HG03354 (cell line): Measurements from ENCODE around the gene NEU3.
"Not testable (repeated sequence)": the region's sequence is repeated elsewhere in the genome, so short reads cannot be mapped to it uniquely, and the experiment has no call there.

ENCODE experiments used
- ATAC-seq: cut with Tn5 transposase; IDR thresholded peaks from one replicate; pipeline ENCODE4 v1.9.1; 2021; ENCODE audit warnings: mild to moderate bottlenecking; ENCODE audit not compliant: unreplicated experiment, poor library complexity, severe bottlenecking

NEU3 gene

GRCh38 chr11:75025561-75025960 is 36.8 kb downstream of the NEU3 start:
- no peak for ATAC-seq

GRCh38 chr11:75028321-75028720 is 39.6 kb downstream of the NEU3 start:
- no peak for ATAC-seq

GRCh38 chr11:75028724-75029123 is 40.0 kb downstream of the NEU3 start:
- ATAC-seq: no peak

GRCh38 chr11:75029836-75030631 is 41.3 kb downstream of the NEU3 start:
- ATAC-seq: no peak

GRCh38 chr11:75031224-75031753 is 42.6 kb downstream of the NEU3 start:
- ATAC-seq: no peak

DNA sequence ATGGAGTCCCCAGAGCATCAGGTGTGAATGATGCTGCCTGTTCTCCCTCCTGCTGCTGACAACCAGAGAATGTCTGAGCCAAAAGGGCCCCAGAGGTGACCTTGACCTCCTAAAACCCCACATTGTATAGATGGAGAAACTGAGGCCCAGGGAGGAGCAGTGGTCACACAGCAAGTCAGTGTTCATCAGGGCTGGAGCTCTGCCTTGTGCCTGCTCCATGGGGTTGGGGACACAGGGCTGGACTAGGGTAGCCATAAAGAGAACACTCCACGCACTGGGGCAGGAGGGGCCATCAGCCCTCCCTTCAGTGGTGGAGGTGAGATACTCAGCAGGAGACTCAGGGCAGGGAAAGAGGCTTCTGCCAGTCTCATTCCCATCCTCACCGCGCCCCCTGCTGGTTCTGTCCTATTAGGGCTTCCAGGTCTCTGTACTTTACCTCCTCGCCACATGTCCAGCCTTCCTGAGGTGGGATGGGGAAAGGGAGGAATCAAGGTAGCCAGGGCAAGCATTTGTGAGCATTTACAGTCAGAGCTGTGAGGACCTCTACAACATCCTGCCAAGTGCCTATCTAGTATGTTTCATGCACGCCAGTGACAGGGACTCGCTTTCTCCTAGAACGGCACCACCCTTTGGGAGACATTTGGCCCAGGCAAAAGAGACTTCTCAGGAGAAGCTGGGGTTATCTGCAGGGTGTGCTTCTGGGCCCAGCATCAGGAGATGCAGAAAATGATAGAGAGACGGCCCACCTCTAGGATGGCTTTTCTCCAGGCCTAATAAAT is 43.2 kb downstream of the NEU3 start:
- no peak for ATAC-seq

DNA sequence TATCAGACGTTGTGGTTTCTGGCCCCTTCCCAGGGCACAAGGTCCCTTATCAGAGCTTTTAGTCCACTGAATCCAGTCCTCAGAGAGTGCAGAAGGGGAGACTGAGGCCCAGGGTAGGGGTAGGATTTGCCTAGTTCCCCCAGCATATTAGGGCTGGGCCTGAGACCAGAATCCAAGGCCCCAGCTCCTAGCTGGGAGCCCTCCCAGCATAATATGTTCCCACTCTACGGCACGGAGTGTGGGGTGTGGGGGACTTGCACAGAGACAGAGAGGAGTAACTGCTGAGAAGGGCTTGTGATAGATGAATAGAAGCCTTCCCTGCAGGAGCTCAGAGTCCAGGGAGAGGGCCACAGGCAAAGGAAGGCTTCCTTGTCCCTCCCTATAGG is 43.8 kb downstream of the NEU3 start:
- no peak for ATAC-seq

DNA sequence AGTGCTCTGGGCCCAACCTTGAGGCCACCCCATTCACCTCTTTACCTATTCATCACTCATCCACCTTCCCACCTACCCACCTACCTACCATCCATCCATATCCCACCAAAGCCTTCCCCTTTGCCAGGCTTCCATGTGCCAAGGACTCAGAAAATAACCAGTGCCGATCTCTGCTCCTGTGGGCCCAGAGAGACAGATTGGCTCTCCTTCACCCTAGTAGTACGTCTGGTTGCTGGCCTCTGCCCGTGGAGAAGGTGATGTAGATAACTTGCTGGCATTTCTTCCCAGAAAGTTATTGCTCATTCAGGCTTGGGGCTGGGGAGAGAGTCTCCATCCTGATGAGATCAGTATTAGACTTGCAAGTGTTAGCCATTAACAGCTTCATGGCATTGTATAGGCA is 45.2 kb downstream of the NEU3 start:
- ATAC-seq: no peak

DNA sequence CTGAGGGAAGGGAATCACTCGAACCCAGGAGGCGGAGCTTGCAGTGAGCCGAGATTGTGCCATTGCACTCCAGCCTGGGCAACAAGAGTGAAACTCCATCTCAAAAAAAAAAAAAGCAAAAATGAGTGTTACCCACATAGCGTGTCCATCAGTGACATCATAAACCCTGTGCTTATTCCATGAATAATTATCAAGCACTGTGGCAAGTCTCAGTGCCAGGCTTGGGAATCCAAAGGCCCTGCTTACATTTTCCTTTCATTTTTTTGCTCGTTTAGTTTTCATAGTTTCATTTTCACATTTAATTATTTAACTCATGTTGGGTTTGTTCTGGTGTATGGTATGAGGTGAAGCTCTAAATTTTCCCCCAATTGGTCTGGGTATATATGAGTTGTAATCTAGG is 46.5 kb downstream of the NEU3 start:
- ATAC-seq: no peak

GRCh38 chr11:75035911-75036565 is 47.3 kb downstream of the NEU3 start:
- no peak for ATAC-seq

DNA sequence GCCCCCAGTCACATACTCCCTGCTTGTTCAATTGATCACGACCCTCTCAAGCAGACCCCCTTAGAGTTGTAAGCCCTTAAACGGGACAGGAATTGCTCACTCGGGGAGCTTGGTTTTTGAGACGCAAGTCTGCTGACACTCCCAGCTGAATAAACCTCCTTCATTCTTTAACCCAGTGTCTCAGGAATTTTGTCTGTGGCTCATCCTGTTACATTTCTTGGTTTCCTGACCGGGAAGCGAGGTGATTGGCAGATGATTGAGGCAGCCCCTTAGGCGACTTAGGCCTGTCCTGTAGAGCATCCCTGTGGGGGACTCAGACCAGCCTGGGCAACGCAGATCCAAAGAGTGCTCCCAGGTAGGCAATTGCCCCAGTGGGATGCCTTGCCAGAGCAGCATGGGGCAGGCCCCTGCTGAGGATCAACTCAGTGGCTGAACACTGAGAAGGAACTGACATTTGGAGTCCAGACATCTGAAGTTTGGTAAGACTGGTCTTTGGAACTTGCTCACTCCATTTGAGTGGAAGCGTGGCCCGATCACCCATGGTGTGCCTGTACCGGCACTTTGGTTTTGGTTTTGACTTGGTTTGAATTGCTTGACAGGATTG is 51.5 kb downstream of the NEU3 start:
- ATAC-seq: no peak

DNA sequence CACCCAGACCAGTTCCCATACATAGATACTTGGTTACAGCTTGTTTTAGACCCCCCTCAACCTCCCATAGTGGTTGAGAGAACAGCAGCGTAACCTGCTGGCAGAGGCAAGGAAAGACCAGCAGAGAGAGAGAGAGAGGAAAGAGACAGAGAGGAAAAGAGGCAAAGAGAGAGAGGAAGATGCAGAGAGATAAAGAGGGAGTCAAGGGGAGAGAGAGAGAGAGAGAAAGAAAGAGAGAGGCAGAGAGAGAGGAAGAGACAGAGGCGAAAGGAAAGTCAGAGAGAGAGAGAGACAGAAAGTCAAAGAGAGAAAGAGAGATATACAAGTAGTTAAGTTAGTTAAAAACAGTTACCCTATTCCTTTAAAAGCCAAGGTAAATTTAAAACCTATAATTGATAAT is 52.5 kb downstream of the NEU3 start:
- ATAC-seq: no peak

DNA sequence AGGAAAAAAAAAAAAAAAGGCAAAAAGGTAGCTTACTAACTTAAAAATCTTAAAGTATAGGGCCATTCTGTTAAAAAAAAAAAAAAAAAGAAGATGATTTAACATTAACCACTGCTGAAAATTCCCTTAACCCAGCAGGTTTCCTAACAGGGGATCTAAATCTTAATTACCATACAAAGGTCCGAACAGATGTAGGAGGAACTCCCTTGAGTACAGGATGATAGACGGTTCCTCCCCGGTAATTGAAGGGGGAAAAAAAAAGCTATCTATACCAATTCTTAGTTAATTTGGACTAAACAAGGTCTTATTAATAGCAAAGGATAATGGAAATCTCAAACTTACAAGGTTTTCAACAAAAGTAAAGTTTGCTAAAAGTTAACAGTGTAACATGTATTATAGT is 53.1 kb downstream of the NEU3 start:
- ATAC-seq: not testable (repeated sequence)

- ATAC-seq: not testable (repeated sequence)
These were observed 55.8 kb downstream of the NEU3 start for GRCh38 chr11:75044381-75045170.

DNA sequence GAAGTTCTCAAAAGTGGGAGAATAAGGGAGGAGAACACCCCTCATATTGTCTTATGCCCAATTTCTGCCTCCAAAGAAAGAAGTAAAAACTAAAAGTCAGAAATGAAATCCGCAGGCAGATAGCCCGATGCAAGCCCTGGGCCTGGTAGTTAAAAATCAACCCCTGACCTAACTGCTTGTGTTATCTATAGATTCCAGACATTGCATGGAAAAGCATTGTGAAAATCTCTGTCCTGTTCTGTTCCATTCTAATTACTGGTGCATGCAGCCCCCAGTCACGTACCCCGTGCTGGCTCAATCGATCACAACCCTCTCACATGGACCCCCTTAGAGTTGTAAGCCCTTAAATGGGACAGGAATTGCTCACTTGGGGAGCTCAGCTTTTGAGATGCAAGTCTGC is 57.9 kb downstream of the NEU3 start:
- ATAC-seq: not testable (repeated sequence)

DNA sequence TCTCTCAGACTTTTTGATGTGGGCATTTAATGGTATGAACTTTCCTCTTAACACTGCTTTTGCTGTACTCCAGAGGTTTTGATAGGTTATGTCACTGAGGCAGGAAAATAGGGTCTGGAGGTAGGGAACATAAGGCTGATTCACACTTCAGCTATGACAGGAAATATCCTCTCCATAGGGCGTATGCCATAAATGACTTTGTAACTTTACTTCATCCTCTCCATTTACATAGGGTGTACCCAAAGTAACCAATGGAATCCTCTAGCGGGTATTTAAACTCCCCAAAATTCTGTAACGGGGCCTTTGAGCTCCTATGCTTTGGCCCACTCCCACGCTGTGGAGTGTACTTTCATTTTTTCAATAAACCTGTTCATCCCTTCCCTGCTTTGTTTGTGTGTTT is 58.5 kb downstream of the NEU3 start:
- ATAC-seq: no peak

- ATAC-seq: not testable (repeated sequence)
These were observed 61.0 kb downstream of the NEU3 start for GRCh38 chr11:75049501-75050266.

GRCh38 chr11:75050516-75050915 is 61.8 kb downstream of the NEU3 start:
- ATAC-seq: no peak

DNA sequence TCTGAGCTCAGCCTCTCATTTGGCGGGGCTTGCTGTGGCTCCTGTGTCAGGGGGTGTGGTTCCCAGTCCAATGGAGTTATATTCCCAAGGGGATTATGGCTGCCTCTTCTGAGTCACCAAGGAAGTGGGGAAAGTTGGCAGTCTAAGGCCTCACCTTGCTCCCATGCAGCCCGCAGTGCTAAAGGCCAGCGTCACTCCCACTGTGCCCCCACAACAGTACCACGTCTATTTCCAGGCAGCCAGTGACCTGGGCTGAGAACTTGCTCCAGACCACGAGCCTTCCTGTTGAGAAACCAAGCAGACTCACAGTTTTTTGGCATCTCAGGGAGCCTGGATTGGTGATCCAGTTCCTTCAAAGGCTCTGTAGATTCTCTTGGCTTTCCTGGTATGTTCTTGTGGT is 62.3 kb downstream of the NEU3 start:
- no peak for ATAC-seq
